Caco-2 (cell line): ENCODE measurements around the gene PHACTR1. TPM values are rescaled to one million over a fixed set of nuclear protein-coding genes. Genes with fewer than 3 reads are reported as not detected.

Source experiments
- BruUV-seq: library from RNA; stranded (reverse); fragments of 400-500 nt; replicated peaks from 2 replicates; lab custom pipeline; 2021; lab: Mats Ljungman, UMichigan
- CTCF ChIA-PET: fragments of 300-600 bp; sonication (Branson Sonifier 250); formaldehyde crosslinking; loops from one replicate; lab custom pipeline; 2022; ENCODE audit warnings: antibody characterized with exemption; lab: Charles Lee
- POLR2A ChIA-PET: fragments of 300-600 bp; sonication (Branson Sonifier 250); formaldehyde crosslinking; loops from one replicate; lab custom pipeline; 2022; ENCODE audit warnings: antibody characterized with exemption; lab: Charles Lee
- DNase-seq, 2 experiments: peaks; one replicate each; pipeline versions ENCODE4 v3.0.0 to v3.0.0-alpha.2; 2020 to 2022
- H3K27me3 ChIP-seq: replicated peaks from 2 replicates; pipeline ENCODE4 v1.6.0; 2011; ENCODE audit warnings: low read length; ENCODE audit not compliant: control insufficient read depth, insufficient read depth
- H3K36me3 ChIP-seq: 2 replicates; pipeline ENCODE4 v1.5.1; 2011; ENCODE audit warnings: low read length; ENCODE audit not compliant: control insufficient read depth, insufficient read depth
- H3K4me1 ChIP-seq: fragments of 250-450 bp; sonication (Bioruptor Pico); 2 replicates; pipeline ENCODE4 v1.5.1; 2020; ENCODE audit warnings: mild to moderate bottlenecking
- H3K4me3 ChIP-seq: 2 replicates; pipeline ENCODE4 v1.5.1; 2011; ENCODE audit warnings: low read depth, mild to moderate bottlenecking, control low read depth, low read length
- H3K9me3 ChIP-seq: fragments of 250-450 bp; sonication (Bioruptor Pico); 2 replicates; pipeline ENCODE4 v1.5.1; 2020; ENCODE audit warnings: mild to moderate bottlenecking, moderate library complexity
- H3K27ac Mint-ChIP-seq: one replicate; pipeline ENCODE4 v1.8.0; 2022; ENCODE audit warnings: mixed read lengths; ENCODE audit not compliant: unreplicated experiment
- H3K27me3 Mint-ChIP-seq: one replicate; pipeline ENCODE4 v1.8.0; 2022; ENCODE audit warnings: mixed read lengths; ENCODE audit not compliant: insufficient read depth, unreplicated experiment
- H3K36me3 Mint-ChIP-seq: one replicate; pipeline ENCODE4 v1.8.0; 2022; ENCODE audit warnings: mild to moderate bottlenecking, mixed read lengths; ENCODE audit not compliant: insufficient read depth, unreplicated experiment
- H3K4me1 Mint-ChIP-seq: one replicate; pipeline ENCODE4 v1.8.0; 2022; ENCODE audit warnings: low read depth, mixed read lengths; ENCODE audit not compliant: unreplicated experiment
- H3K4me3 Mint-ChIP-seq: one replicate; pipeline ENCODE4 v1.8.0; 2022; ENCODE audit warnings: mild to moderate bottlenecking, moderate library complexity, mixed read lengths; ENCODE audit not compliant: unreplicated experiment
- H3K9me3 Mint-ChIP-seq: one replicate; pipeline ENCODE4 v1.8.0; 2022; ENCODE audit warnings: mixed read lengths; ENCODE audit not compliant: unreplicated experiment
- CTCF ChIP-seq, 2 experiments: fragments of 200-600 bp in 1 of 2; IDR thresholded peaks; 1 replicate in 1 of 2; 2 replicates in 1 of 2; pipeline versions ENCODE4 v1.5.1 to v1.8.0; 2011 to 2022; ENCODE audit warnings: antibody characterized with exemption in 1 of 2, control low read depth in 1 of 2, inconsistent platforms in 1 of 2, low read depth in 1 of 2, low read length in 1 of 2, mild to moderate bottlenecking in 1 of 2, moderate library complexity in 1 of 2; ENCODE audit not compliant: insufficient read depth in 1 of 2, severe bottlenecking in 1 of 2, unreplicated experiment in 1 of 2
- intact Hi-C: fragments of 100-400 bp; cut with micrococcal nuclease; formaldehyde crosslinking; loops from one replicate; pipeline ENCODE4 v1.10.0; 2022; ENCODE audit not compliant: unreplicated experiment
- total RNA-seq: library from RNA; stranded (reverse); gene quantifications from 2 replicates; pipeline ENCODE4 v1.2.3, GENCODE V29; 2022

Gene PHACTR1
- total RNA-seq, 1 experiment from 2014 or later = 0.41 TPM

- POLR2A ChIA-PET = no interaction called here
- BruUV-seq = no TSS peak
Measured at GRCh38 chr6:13096084-13096483, 379.5 kb downstream of the PHACTR1 start.

GRCh38 chr6:13097454-13097853, 380.9 kb downstream of the PHACTR1 start:
- Mint-ChIP-seq H3K27me3 (peaks cover 10% of the 10 kb centered on the region), H3K4me3 (no peak overlapping the region), H3K36me3 (no peaks in the 10 kb centered on the region), H3K9me3 (no peaks in the 10 kb centered on the region), H3K27ac (no peak overlapping the region), H3K4me1 (no peaks in the 10 kb centered on the region)
- no TSS peak for BruUV-seq
- POLR2A ChIA-PET = interaction anchor here (0.6 kb wide), 1 partner anchor 31 kb away, joined by 3 read pairs; no protein-coding TSS in a partner anchor
- intact Hi-C loops = no loop called here
- no peak for DNase-seq
- H3K9me3 ChIP-seq = no peaks in the 10 kb centered on the region
- CTCF ChIA-PET = no interaction called here
- no peak overlapping the region for H3K4me3 ChIP-seq
- H3K36me3 ChIP-seq = no peaks in the 10 kb centered on the region
- TF ChIP-seq CTCF (IDR thresholded peaks at IDR 0.05; ENCODE audit: insufficient read depth in 1 of 2, low read depth in 1 of 2, low read length in 1 of 2, severe bottlenecking in 1 of 2, unreplicated experiment in 1 of 2) = no peak
- H3K4me1 ChIP-seq = no peaks in the 10 kb centered on the region
- no peaks in the 10 kb centered on the region for H3K27me3 ChIP-seq

More at GRCh38 chr6:13096084-13096483, 379.5 kb downstream of the PHACTR1 start:
- Mint-ChIP-seq H3K4me1 (no peaks in the 10 kb centered on the region), H3K9me3 (no peaks in the 10 kb centered on the region), H3K27ac (no peak overlapping the region), H3K27me3 (peaks cover 5% of the 10 kb centered on the region), H3K36me3 (no peaks in the 10 kb centered on the region), H3K4me3 (no peak overlapping the region)
- intact Hi-C loops = no loop called here
- Histone ChIP-seq H3K36me3 (no peaks in the 10 kb centered on the region), H3K4me1 (no peaks in the 10 kb centered on the region), H3K27me3 (no peaks in the 10 kb centered on the region), H3K9me3 (no peaks in the 10 kb centered on the region), H3K4me3 (no peak overlapping the region)
- DNase-seq = no peak
- CTCF ChIA-PET = interaction anchor here (0.7 kb wide), 1 partner anchor 478 kb away, joined by 3 read pairs; the partner anchor contains the start of gene SIRT5
- no peak for TF ChIP-seq CTCF (IDR thresholded peaks at IDR 0.05; ENCODE audit: insufficient read depth in 1 of 2, low read depth in 1 of 2, low read length in 1 of 2, severe bottlenecking in 1 of 2, unreplicated experiment in 1 of 2)

- DNase-seq = no peak
- Histone ChIP-seq H3K4me1 (no peaks in the 10 kb centered on the region), H3K4me3 (no peak overlapping the region), H3K9me3 (no peaks in the 10 kb centered on the region), H3K27me3 (no peaks in the 10 kb centered on the region; the same call in 1 of the 2 replicates), H3K36me3 (no peaks in the 10 kb centered on the region)
- H3K4me3 Mint-ChIP-seq = no peak overlapping the region
- no peak for TF ChIP-seq CTCF (IDR thresholded peaks at IDR 0.05; ENCODE audit: insufficient read depth in 1 of 2, low read depth in 1 of 2, low read length in 1 of 2, severe bottlenecking in 1 of 2, unreplicated experiment in 1 of 2)
- ChIA-PET CTCF (no interaction called here), POLR2A (no interaction called here)
- H3K27me3 Mint-ChIP-seq = peaks cover 10% of the 10 kb centered on the region
- intact Hi-C loops = no loop called here
- H3K36me3 Mint-ChIP-seq = no peaks in the 10 kb centered on the region
- no peak overlapping the region for H3K27ac Mint-ChIP-seq
- no TSS peak for BruUV-seq
- H3K4me1 Mint-ChIP-seq = no peaks in the 10 kb centered on the region
- no peaks in the 10 kb centered on the region for H3K9me3 Mint-ChIP-seq
Measured at GRCh38 chr6:13098006-13098405, 381.4 kb downstream of the PHACTR1 start.
